GM19193 (cell line): ENCODE results near the gene LRRC43.

Source experiments
- POLR2A ChIP-seq: IDR thresholded peaks from 4 replicates; pipeline ENCODE4 v1.6.1; 2011; ENCODE audit not compliant: insufficient read depth, insufficient read length; ENCODE audit errors: extremely low read depth

LRRC43 gene

GRCh38 chr12:122225683-122226365 lies 42.9 kb downstream of the LRRC43 start, which contains the start of gene DIABLO:
TSS of gene DIABLO (minus strand) at chr12:122226052. CDS start at chr12:122226014, 38 bp downstream.
- peak; percentile 99 for TF ChIP-seq POLR2A

GRCh38 chr12:122226366-122227125 lies 43.6 kb downstream of the LRRC43 start:
- TF ChIP-seq POLR2A, result no peak

- no peak for TF ChIP-seq POLR2A
These were observed 44.4 kb downstream of the LRRC43 start for GRCh38 chr12:122227341-122227740.

- no peak for TF ChIP-seq POLR2A
These were observed 45.2 kb downstream of the LRRC43 start for GRCh38 chr12:122228092-122228491.

GRCh38 chr12:122230798-122231197 lies 47.9 kb downstream of the LRRC43 start:
- TF ChIP-seq POLR2A, result no peak

- no peak for TF ChIP-seq POLR2A
These were observed 49.8 kb downstream of the LRRC43 start for GRCh38 chr12:122232691-122233090.

- no peak for TF ChIP-seq POLR2A
These were observed 52.8 kb downstream of the LRRC43 start for GRCh38 chr12:122235741-122236140.

- TF ChIP-seq POLR2A, result no peak
These were observed 55.9 kb downstream of the LRRC43 start for GRCh38 chr12:122238861-122239260.

- no peak for TF ChIP-seq POLR2A
These were observed 61.0 kb downstream of the LRRC43 start for GRCh38 chr12:122243965-122244364.

GRCh38 chr12:122244565-122245371 lies 61.8 kb downstream of the LRRC43 start:
- no peak for TF ChIP-seq POLR2A

- no peak for TF ChIP-seq POLR2A
These were observed 62.6 kb downstream of the LRRC43 start for GRCh38 chr12:122245553-122245952.

GRCh38 chr12:122250047-122250446 lies 67.1 kb downstream of the LRRC43 start:
- no peak for TF ChIP-seq POLR2A

GRCh38 chr12:122250536-122250935 lies 67.6 kb downstream of the LRRC43 start:
- TF ChIP-seq POLR2A, result no peak
